ENCODE results near the gene CUL1.

DNA sequence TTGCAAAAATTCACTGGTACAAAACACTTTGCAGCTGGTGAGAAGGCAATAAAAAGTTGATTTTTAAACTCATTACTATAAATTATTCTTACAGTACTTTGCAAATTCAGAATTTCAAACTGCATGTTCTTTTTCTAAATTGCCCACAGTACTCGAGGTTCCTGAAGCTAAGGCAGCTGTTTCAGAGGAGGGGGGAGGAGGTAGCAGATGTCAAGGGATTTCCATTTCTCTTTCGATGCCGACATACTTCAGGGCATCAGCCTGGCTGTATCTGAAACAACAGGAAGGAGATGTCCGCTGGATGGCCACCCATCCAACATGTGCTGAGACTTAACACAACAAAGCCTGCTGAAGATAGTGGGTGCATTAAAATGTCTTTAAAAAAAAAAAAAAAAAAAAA is 108.7 kb downstream of the CUL1 start:
- TF ChIP-seq, protein P1, sequence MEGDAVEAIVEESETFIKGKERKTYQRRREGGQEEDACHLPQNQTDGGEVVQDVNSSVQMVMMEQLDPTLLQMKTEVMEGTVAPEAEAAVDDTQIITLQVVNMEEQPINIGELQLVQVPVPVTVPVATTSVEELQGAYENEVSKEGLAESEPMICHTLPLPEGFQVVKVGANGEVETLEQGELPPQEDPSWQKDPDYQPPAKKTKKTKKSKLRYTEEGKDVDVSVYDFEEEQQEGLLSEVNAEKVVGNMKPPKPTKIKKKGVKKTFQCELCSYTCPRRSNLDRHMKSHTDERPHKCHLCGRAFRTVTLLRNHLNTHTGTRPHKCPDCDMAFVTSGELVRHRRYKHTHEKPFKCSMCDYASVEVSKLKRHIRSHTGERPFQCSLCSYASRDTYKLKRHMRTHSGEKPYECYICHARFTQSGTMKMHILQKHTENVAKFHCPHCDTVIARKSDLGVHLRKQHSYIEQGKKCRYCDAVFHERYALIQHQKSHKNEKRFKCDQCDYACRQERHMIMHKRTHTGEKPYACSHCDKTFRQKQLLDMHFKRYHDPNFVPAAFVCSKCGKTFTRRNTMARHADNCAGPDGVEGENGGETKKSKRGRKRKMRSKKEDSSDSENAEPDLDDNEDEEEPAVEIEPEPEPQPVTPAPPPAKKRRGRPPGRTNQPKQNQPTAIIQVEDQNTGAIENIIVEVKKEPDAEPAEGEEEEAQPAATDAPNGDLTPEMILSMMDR (conservative IDR thresholded peaks at IDR 0.05 in 1 of 2, IDR thresholded peaks at IDR 0.05 in 1 of 2; ENCODE audit: extremely low read depth in 1 of 2, insufficient read depth in 1 of 2, low read depth in 1 of 2, low read length in 2 of 2): no peak
- TF ChIP-seq EZH2 (IDR thresholded peaks at IDR 0.05; ENCODE audit: borderline replicate concordance, low read length): no peak
